Natural killer cell (primary cell): ENCODE data around the gene BNIP5. TPM values are rescaled to one million over a fixed set of nuclear protein-coding genes. Genes with fewer than 3 reads are reported as not detected.

ENCODE experiments used
- ATAC-seq, 3 donors: fragments of 150-1000 bp in 2 of 3; fragments of 200-7000 bp in 1 of 3; cut with Tn5 transposase; 1 replicate in 1 of 3; 2 replicates in 2 of 3; pipeline ENCODE4 v1.10.0; 2021; ENCODE audit warnings: mild to moderate bottlenecking in 2 of 3, moderate library complexity in 2 of 3
- DNase-seq, 2 donors: peaks; one replicate each; pipeline versions ENCODE4 v3.0.0 to v3.0.0-alpha.2; 2013 to 2021; ENCODE audit warnings: mixed read lengths in 1 of 2
- H3K27ac ChIP-seq: one replicate; pipeline ENCODE4 v1.5.1; 2013; ENCODE audit warnings: mild to moderate bottlenecking, low read length
- H3K27me3 ChIP-seq: one replicate; pipeline ENCODE4 v1.6.1; 2013; ENCODE audit warnings: low read length; ENCODE audit not compliant: control insufficient read depth, insufficient read depth
- H3K36me3 ChIP-seq: one replicate; pipeline ENCODE4 v1.6.1; 2013; ENCODE audit warnings: low read length; ENCODE audit not compliant: control insufficient read depth, insufficient read depth
- H3K4me1 ChIP-seq: one replicate; pipeline ENCODE4 v1.6.1; 2013; ENCODE audit warnings: low read length; ENCODE audit not compliant: control insufficient read depth, insufficient read depth
- H3K4me3 ChIP-seq: one replicate; pipeline ENCODE4 v1.5.1; 2013; ENCODE audit warnings: low read length
- H3K9me3 ChIP-seq: one replicate; pipeline ENCODE4 v1.6.1; 2013; ENCODE audit warnings: low read length; ENCODE audit not compliant: control insufficient read depth, insufficient read depth
- H3K27ac Mint-ChIP-seq, 2 donors: one replicate each; pipeline ENCODE4 v1.8.0; 2022; ENCODE audit warnings: mild to moderate bottlenecking in 2 of 2, mixed read lengths in 2 of 2, moderate library complexity in 1 of 2
- H3K27me3 Mint-ChIP-seq, 2 donors: one replicate each; pipeline ENCODE4 v1.8.0; 2022; ENCODE audit warnings: low read depth in 2 of 2, mixed read lengths in 2 of 2
- H3K36me3 Mint-ChIP-seq: one replicate; pipeline ENCODE4 v1.8.0; 2022; ENCODE audit warnings: mixed read lengths
- H3K4me1 Mint-ChIP-seq, 2 donors: one replicate each; pipeline ENCODE4 v1.8.0; 2022; ENCODE audit warnings: mixed read lengths in 2 of 2
- H3K4me3 Mint-ChIP-seq: one replicate; pipeline ENCODE4 v1.8.0; 2022; ENCODE audit warnings: mild to moderate bottlenecking, moderate library complexity, mixed read lengths
- H3K9me3 Mint-ChIP-seq, 2 donors: one replicate each; pipeline ENCODE4 v1.8.0; 2022; ENCODE audit warnings: mixed read lengths in 2 of 2
- whole genome bisulfite sequencing: methylation state at CpG from one replicate; pipeline ENCODE4 v1.1.7; 2013; ENCODE audit warnings: missing lambda C conversion rate; ENCODE audit not compliant: insufficient coverage; 5-methylcytosine and 5-hydroxymethylcytosine counted together
- intact Hi-C: fragments of 100-400 bp; cut with micrococcal nuclease; formaldehyde crosslinking; loops from one replicate; pipeline ENCODE4 v1.14.2; 2022
- total RNA-seq, 4 donors: library from RNA; stranded (reverse); fragments of 120-200 nt in 1 of 4; gene quantifications; one replicate each; pipeline versions ENCODE4 v1.2.3 to v1.2.4, GENCODE V29; 2013 to 2022
- TF ChIP-seq, protein P1 (sequence below): fragments of 200-600 bp; IDR thresholded peaks from one replicate; pipeline ENCODE4 v1.8.0; 2022; ENCODE audit warnings: antibody characterized with exemption

The BNIP5 gene
- total RNA-seq, 3 donors from 2014 or later (not counting 1 experiment from before 2014, with no cell fraction given) = not detected

- no peaks in the 10 kb centered on the region for H3K9me3 Mint-ChIP-seq
- no peak overlapping the region for H3K27ac Mint-ChIP-seq
- Histone ChIP-seq H3K4me1 (peaks cover 17% of the 10 kb centered on the region), H3K9me3 (no peaks in the 10 kb centered on the region), H3K27ac (no peak overlapping the region), H3K4me3 (no peak overlapping the region), H3K27me3 (peaks cover 11% of the 10 kb centered on the region), H3K36me3 (no peaks in the 10 kb centered on the region)
- ATAC-seq = no peak
- peaks cover 5 to 9% of the 10 kb centered on the region in 2 donors for H3K4me1 Mint-ChIP-seq
- no peak overlapping the region for H3K4me3 Mint-ChIP-seq
- intact Hi-C loops = no loop called here
- H3K36me3 Mint-ChIP-seq = no peaks in the 10 kb centered on the region
- WGBS = 90% methylated on average over 5 of the region's 5 CpGs
- no peak for DNase-seq
- TF ChIP-seq, protein P1, sequence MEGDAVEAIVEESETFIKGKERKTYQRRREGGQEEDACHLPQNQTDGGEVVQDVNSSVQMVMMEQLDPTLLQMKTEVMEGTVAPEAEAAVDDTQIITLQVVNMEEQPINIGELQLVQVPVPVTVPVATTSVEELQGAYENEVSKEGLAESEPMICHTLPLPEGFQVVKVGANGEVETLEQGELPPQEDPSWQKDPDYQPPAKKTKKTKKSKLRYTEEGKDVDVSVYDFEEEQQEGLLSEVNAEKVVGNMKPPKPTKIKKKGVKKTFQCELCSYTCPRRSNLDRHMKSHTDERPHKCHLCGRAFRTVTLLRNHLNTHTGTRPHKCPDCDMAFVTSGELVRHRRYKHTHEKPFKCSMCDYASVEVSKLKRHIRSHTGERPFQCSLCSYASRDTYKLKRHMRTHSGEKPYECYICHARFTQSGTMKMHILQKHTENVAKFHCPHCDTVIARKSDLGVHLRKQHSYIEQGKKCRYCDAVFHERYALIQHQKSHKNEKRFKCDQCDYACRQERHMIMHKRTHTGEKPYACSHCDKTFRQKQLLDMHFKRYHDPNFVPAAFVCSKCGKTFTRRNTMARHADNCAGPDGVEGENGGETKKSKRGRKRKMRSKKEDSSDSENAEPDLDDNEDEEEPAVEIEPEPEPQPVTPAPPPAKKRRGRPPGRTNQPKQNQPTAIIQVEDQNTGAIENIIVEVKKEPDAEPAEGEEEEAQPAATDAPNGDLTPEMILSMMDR = no peak
- peaks cover 44 to 61% of the 10 kb centered on the region in 2 donors for H3K27me3 Mint-ChIP-seq
Observed at GRCh38 chr6:36336208-36336710, 429 bp downstream of the BNIP5 start.

- Mint-ChIP-seq H3K9me3 (no peaks in the 10 kb centered on the region), H3K36me3 (no peaks in the 10 kb centered on the region), H3K27ac (no peak overlapping the region), H3K4me1 (peaks cover under 1 to 6% of the 10 kb centered on the region in 2 donors), H3K4me3 (no peak overlapping the region), H3K27me3 (peaks cover 40 to 56% of the 10 kb centered on the region in 2 donors)
- no peaks in the 10 kb centered on the region for H3K9me3 ChIP-seq
- TF ChIP-seq, protein P1 = no peak
- no peak for ATAC-seq
- H3K27ac ChIP-seq = no peak overlapping the region
- H3K36me3 ChIP-seq = no peaks in the 10 kb centered on the region
- H3K27me3 ChIP-seq = peaks cover 6% of the 10 kb centered on the region
- peaks cover 11% of the 10 kb centered on the region for H3K4me1 ChIP-seq
- H3K4me3 ChIP-seq = no peak overlapping the region
- intact Hi-C loops = no loop called here
- WGBS = 93% methylated on average over 14 of the region's 14 CpGs
- no peak for DNase-seq
Observed at GRCh38 chr6:36335465-36336207, 1.1 kb downstream of the BNIP5 start.

- Mint-ChIP-seq H3K27ac (no peak overlapping the region), H3K36me3 (no peaks in the 10 kb centered on the region), H3K4me3 (no peak overlapping the region), H3K4me1 (peaks cover 0 to 5% of the 10 kb centered on the region in 2 donors), H3K27me3 (peaks cover 40 to 50% of the 10 kb centered on the region in 2 donors), H3K9me3 (no peaks in the 10 kb centered on the region)
- peaks cover 4% of the 10 kb centered on the region for H3K27me3 ChIP-seq
- no peak overlapping the region for H3K4me3 ChIP-seq
- TF ChIP-seq, protein P1 = no peak
- no peaks in the 10 kb centered on the region for H3K36me3 ChIP-seq
- H3K27ac ChIP-seq = no peak overlapping the region
- no peak for DNase-seq
- no peaks in the 10 kb centered on the region for H3K9me3 ChIP-seq
- ATAC-seq = no peak
- intact Hi-C loops = no loop called here
- H3K4me1 ChIP-seq = peaks cover 8% of the 10 kb centered on the region
- 86% methylated on average over 14 of the region's 14 CpGs for WGBS
Observed at GRCh38 chr6:36334832-36335459, 1.7 kb downstream of the BNIP5 start.
